CD4-positive, alpha-beta T cell treated with Interleukin-2 at 100 ng/mL for 4 hours (primary cell): ENCODE results near the gene DHX16.
"Not testable (repeated sequence)": the region's sequence is repeated elsewhere in the genome, so short reads cannot be mapped to it uniquely, and the experiment has no call there.

Experiments
- DNase-seq: peaks from one replicate; pipeline ENCODE4 v3.0.0-alpha.2; 2020; ENCODE audit warnings: low spot score

DHX16 gene

DNA sequence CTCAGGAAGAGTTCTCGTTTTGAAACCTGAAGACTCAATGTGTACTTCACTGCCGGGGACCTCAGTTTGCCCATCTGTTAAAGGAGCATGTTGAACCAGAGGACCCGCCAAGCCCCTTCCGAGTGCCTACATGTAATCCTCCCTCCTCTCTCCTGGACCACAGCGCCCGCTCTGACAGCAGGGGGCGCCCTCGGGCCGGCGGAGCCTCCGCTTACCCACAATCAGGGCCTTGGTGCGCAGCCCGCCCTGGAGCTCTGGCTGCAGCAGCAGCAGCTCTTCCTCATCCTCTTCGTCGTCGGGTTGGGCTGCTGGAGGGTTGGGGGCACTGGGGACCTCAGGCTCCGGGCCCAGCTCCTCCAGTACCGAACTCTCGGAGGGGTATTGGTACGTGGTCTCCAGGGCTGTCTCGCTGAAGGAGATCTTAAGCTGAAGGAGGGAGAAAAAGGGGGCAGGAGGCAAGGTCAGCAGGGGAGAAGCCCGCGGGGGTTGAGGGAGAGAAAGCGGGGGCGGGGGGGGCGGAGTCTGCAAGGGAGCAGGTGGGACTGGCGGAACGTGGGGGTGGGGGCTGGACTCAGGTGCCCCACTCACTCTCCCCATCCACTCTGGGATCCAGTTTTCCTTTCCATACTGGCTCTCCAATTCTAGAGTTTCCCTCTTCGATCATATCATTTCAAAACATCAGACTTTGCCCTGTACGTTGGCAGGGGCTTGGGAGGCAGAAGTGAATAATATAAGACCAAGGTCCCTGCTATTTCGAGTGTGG, 6.3 kb upstream of the DHX16 start:
- peak; percentile 92 for DNase-seq

GRCh38 chr6:30676660-30677285, 4.0 kb upstream of the DHX16 start:
- no peak for DNase-seq

GRCh38 chr6:30670760-30671527, 1.9 kb downstream of the DHX16 start:
- DNase-seq: no peak

DNA sequence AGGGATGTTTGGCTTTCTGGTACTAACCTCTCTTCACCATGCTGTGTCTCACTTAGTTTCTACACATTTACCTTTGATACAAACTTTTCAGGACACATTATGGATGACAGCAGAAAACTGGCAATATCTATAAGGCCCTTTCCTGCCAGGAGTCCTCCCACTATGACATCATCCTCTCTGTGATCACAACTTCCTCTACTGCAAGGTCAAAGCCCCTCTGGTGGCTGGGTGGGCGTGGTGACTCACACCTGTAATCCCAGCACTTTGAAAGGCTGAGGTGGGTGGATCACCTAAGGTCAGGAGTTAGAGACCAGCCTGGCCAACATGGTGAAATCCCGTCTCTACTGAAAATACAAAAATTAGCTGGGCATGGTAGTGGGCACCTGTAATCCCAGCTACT, 6.5 kb downstream of the DHX16 start:
- not testable (repeated sequence) for DNase-seq

DNA sequence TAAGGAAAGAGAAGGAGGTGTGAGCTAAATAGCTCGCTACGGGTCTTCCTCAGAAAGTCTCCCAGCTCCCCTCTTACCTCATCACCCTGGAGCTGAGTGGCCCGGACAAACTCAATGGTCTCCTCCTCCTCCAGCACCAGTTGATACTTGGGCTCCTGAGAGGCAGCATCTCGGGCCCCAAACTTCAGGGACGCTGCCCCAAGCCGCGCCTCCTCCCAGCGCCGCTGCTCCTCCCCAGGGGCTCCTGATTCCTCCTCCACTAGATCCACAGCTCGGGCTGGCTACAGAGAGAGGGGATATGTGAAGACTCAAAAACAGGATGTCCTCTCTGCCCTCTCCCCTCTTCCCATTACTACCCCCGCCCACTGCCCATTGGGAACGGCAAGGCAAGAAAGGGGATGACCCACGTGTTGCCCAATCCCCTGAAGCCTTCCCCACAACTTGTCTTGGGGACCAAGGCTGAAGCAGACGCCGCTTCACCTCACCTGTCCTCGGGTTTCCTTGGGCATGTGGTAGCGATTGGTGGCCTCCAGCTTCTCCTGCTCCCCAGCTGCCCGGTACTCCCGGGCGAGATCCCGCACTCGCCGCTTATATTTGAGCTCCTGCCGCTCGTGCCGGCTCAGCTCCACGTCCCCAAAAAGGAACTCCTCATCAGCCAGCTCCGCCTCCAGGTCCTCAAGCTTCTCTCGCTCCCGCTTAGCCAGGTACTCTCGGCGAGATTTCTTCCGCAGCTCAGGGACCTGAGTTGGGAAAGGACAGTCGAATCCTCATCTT, 7.6 kb downstream of the DHX16 start:
- DNase-seq: no peak

- DNase-seq: not testable (repeated sequence)
These were observed 14.9 kb downstream of the DHX16 start for GRCh38 chr6:30657922-30658321.

DNA sequence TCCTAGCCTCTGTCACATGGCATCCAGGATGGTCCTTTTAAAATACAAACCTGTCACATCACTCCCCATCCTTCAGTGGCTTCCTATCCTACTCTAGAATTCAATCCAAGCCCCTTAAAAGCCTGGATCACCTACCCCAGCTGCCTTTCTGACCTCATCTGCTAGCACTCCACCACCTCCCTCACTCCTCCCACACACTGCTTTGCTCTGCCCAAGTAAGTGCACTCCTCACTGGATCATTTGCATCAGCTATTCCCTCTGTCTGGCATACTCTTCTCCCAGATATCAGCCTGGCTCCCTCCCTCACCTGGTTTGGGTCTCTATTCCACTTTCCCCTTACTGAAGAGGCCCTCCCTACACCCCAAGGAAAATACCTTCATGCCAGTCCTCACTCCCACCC, 15.4 kb downstream of the DHX16 start:
- DNase-seq: no peak

DNA sequence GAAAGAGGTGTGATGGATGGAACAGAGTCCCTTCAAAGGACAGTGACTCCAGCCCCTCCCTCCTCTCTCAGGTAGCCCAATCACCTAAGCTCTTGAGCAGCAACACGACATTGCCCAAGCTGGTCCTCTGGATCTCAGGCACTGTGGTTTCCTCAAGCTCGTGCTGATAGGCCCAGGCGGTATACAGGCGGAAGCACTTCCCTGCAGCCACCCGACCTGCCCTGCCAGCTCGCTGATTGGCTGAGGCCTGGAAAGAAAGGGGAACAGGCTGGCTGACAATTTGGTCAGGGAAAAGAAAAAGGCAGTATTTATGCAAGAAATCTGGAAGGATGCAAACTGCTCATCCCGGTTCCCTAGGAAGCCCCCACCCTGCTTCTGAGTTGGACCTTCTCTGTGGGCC, 16.3 kb downstream of the DHX16 start:
- no peak for DNase-seq

DNA sequence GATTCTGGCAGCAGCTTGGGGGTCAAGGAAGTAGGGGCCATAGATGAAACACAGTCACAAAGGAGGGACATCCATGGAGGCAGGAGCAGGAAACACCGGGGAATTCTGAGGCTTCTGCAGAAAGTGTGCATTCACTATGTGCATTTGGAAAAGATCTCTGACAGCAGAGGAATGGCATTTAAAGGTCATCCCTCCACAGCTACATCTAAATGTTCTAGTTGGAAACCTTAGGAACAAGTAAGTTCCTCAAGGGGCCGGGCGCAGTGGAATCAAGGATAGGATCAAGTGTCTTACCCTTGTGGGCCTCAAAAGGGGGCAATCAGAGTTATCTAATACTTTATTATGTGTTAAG, 17.1 kb downstream of the DHX16 start:
- no peak for DNase-seq

DNA sequence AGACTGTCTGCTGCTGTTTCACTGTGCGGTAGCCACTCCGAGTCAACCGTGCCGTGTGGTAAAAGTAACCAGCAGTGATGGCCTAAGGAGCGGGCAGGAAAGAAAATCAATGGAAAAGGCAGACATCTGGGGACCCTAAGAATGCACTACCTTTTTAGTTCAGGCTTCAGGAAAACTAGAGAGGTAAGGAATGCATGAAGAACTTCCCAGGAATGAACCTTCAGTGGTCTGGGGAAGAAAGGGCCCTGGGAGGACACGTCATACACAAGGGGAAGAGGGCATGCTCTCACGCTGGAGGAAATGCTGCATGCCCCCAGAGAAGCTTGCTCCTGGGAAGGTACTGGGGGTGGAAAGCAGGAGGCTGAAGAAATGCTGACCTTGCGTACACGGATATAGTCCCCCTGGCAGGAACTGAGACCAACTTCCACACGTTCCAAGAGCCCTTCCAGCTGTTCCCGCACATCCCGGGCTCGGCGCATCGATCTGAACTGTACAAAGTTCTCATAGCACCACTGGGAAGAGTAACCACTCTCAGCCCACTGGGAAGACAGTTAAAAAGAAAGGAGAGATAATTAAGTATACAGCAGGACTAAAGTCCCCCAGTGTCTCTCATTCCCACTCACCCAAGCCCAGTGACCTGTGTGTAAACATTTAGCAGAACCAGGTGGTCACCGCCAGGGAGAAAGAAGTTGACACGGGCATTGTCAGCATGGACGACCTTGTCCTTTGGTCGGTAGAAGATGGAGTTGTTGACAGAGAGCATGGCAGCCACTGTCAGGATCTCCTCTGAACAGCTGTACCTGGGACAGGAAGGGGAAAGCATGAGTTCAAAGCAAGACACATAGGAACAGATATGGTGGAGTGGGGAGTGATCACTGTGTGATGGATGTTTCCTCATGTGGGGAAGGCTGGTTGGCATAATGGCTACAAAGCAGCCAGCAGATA, 17.7 kb downstream of the DHX16 start:
- DNase-seq: no peak

DNA sequence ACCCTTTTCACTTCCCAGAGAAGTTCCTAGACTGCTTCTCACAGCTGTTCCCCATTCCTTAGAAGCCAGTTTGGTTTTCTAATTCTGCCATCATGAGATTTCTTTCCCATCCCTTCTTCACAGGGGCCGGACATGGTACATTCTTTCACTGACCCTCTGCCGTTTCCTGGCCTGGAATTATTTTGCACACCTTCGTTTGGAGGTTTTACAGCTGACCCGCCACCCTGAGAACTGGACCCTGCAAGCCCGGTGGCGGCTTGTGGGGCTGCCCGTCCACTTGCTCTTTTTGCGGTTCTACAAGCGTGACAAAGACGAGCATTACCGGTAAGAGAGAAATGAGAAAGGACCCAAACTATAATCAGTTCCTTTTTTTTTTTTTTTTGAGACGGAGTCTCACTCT, 21.7 kb downstream of the DHX16 start:
- no peak for DNase-seq

DNA sequence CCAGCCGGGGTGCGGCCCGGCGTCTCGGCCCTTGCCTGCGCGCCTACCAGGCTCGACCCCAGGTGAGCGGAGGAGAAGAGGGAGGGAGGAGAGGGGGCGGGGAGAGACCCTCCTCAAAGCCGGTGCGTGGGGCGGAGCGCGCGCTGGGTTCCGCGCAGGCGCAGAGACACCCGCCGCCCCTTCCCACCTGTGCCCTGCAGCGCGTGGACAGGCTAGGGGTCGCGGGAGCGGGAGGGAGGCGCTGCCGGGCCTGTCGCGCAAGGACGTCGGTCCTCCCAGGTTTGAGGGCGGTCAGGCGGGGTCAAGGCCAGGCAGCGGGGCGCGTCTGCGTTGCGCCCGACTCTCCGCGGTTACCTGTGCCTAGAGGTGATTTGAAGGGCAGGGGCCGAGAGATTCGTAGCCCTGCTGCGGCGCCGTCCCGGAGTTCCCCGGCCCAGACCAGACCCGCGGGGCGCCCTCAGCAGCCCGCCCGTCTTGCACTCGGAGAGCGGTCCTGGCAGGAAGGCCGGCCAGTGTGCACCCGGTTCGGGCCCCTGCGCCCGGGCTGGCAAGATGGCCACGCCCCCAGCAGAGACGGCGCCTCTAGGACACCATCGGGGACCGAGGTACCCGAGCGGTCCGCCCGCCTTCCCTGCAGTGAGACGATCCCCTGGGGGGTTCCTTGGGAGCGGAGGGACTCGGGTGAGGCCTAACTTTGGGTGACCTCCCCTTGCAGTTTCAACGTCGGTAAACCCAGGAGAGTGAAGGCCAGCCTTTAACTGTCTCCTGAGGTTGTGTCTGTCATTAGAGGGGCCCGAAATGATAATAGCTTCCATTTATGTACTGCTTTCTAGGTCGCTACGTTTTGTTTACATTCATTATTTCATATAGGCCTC, 25.3 kb downstream of the DHX16 start:
- peak; percentile 68 for DNase-seq

DNA sequence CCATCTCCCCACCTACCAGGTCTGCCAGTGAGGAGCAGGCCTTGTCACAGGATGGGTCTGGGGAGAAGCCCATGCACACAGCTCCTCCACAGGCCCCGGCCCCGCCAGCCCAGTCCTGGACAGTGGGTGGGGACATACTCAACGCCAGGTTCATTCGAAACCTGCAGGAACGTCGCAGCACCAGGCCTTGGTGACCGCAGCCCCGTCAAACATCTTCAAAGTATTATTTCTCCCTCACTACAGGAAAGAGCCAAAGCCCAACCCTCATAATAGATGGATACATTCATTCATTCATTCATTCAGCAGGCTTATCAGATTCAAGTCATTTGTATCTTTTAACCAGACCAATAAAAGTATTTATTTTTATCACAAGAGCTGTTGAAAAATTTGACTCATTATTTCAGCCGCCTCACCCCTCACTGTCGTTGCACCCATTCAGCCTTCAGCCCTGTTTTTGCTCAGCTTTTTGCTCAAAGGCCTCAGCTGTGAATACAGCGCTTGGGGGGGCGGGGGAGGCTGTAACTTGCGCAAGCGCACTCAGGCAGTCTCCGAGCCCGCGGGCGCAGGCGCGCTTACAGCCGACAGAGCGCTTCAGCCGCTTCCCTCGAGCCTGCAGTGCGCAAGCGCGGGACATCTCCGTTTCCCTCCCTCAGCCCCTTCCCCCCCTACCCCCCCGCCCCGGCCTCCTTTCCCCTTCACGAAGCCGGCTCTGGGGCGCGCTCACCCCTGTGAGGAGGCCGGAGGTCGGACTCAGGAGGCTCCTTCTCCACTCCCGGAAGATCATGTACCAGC, 26.2 kb downstream of the DHX16 start, which contains the start of gene C6orf136:
C6orf136 (plus strand) TSS at position 684 of the 792 bp plus-strand sequence; CDS start at position 783, 99 bp downstream.
- peak; percentile 96 for DNase-seq

DNA sequence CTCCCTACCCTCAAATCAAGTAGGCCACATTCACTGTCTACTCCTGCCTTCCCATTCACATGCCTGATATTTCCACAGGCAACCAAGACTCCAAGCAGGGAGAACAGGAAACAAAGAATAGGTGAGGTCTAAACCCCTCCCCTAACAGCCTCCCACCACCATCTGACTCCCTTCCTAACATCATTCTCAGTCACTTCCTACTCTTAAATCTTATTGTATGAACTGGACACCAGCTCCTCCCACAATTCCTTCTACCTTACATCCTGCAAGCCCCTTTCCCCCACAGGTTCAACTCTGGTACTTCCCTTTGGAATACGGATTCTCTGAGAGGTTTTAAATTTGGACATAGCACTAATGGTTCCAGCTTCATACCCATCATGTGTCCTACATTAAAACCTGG, 26.8 kb downstream of the DHX16 start:
- no peak for DNase-seq

DNA sequence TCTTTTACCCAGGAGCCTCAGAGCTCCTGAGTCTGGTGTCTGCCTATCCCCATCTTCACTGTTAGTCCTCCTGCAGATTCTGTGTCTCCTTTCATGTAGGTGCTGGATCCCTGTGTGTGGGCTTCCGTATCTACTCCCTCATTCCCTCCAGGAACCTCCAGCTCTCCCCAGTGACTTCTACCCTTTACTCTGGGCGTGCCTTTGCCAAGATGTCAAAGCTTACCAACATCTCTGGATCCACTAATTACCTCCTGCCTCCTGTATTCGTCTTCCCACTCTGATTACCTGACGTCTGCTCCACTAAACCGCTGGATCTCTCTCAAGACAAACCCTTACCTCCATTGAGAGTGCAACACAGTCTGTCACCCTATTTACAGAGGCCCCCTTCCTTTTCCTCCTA, 28.0 kb downstream of the DHX16 start:
- DNase-seq: no peak

DNA sequence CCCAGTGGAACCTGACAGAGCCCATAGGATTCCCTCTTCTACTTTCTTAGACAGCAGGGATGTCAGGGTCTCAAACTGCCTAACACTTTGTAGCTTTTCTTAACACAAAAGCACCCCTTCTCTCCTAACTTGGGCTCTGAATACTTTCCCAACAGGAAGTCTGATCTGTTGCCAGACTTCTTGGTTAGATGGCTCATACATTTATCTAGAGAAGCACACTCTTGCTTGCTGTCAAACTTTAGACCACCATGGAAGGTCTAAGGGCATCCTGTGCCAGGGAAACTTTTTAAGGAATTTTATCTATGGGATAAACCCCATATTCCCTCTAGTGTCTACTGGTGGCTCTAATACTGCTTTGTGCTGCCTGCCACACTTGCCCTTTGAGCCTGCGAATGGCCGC, 29.1 kb downstream of the DHX16 start:
- no peak for DNase-seq

DNA sequence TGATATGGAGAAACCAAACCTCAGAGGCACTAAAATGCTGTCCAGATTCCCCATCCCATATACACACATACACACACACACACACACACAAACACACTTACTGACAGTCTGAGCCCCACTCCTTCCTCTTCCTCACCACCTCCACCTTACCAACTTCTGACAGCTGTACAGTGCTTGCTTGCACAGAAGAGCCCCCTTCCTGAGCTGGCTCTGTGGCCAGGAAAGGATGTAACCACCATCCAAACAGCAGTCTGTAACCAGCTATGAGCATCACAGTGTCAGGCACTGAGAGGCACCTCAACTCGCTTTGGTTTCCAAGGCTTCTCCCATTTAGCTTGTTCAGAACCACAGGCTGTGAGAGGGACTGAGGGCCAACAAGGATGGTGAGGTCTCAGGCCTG, 31.8 kb downstream of the DHX16 start:
- no peak for DNase-seq

- DNase-seq: peak; percentile 8
These were observed 32.3 kb downstream of the DHX16 start for GRCh38 chr6:30640481-30640880.

GRCh38 chr6:30635834-30636233, 37.0 kb downstream of the DHX16 start:
- no peak for DNase-seq
